GM23338 (cell line): ENCODE measurements around the gene ITPR3. TPM values are rescaled to one million over a fixed set of nuclear protein-coding genes. Genes with fewer than 3 reads are reported as not detected.

Experiments
- ATAC-seq: fragments of 200-7000 bp; cut with Tn5 transposase; 3 replicates; pipeline ENCODE4 v1.9.1; 2020
- DNase-seq: peaks from one replicate; pipeline ENCODE4 v3.0.0-alpha.2; 2015; ENCODE audit warnings: low spot score
- H2AFZ ChIP-seq: fragments of 200-600 bp; sonication (generic); 2 replicates; pipeline ENCODE4 v1.8.0; 2016; ENCODE audit warnings: antibody characterized with exemption, mild to moderate bottlenecking, moderate library complexity
- H3F3A ChIP-seq: fragments of 200-600 bp; sonication (generic); replicated peaks from 2 replicates; pipeline ENCODE4 v1.8.0; 2017; ENCODE audit warnings: antibody characterized with exemption, mixed run types, low read depth
- H3K27ac ChIP-seq: fragments of 200-600 bp; sonication (generic); 2 replicates; pipeline ENCODE4 v1.6.1; 2016; ENCODE audit warnings: low read depth
- H3K27me3 ChIP-seq: fragments of 200-600 bp; sonication (generic); 2 replicates; pipeline ENCODE4 v1.8.0; 2016; ENCODE audit warnings: mild to moderate bottlenecking, mixed run types, moderate library complexity; ENCODE audit not compliant: insufficient read depth
- H3K36me3 ChIP-seq: fragments of 200-600 bp; sonication (generic); 2 replicates; pipeline ENCODE4 v1.8.0; 2016; ENCODE audit warnings: mild to moderate bottlenecking; ENCODE audit not compliant: insufficient read depth
- H3K4me1 ChIP-seq: fragments of 200-600 bp; sonication (generic); 2 replicates; pipeline ENCODE4 v1.8.0; 2016; ENCODE audit warnings: mild to moderate bottlenecking, moderate library complexity; ENCODE audit not compliant: insufficient read depth
- H3K4me2 ChIP-seq: fragments of 200-600 bp; sonication (generic); 2 replicates; pipeline ENCODE4 v1.7.1; 2017; ENCODE audit warnings: mixed run types
- H3K4me3 ChIP-seq: fragments of 200-600 bp; sonication (generic); 2 replicates; pipeline ENCODE4 v1.6.1; 2016; ENCODE audit warnings: mixed run types
- H3K79me2 ChIP-seq: fragments of 200-600 bp; sonication (generic); replicated peaks from 2 replicates; pipeline ENCODE4 v1.8.0; 2017; ENCODE audit warnings: mild to moderate bottlenecking; ENCODE audit not compliant: insufficient read depth
- H3K9me2 ChIP-seq: fragments of 200-600 bp; sonication (generic); 2 replicates; pipeline ENCODE4 v1.8.0; 2017; ENCODE audit not compliant: insufficient read depth
- H4K20me1 ChIP-seq: fragments of 200-600 bp; sonication (generic); replicated peaks from 2 replicates; pipeline ENCODE4 v1.8.0; 2017; ENCODE audit warnings: mild to moderate bottlenecking; ENCODE audit not compliant: insufficient read depth
- H3K27ac Mint-ChIP-seq: 2 replicates; pipeline ENCODE4 v1.8.0; 2020; ENCODE audit warnings: inconsistent platforms, mild to moderate bottlenecking, moderate library complexity, mixed read lengths
- H3K27me3 Mint-ChIP-seq: 3 replicates; pipeline ENCODE4 v1.8.0; 2022; ENCODE audit warnings: low read depth, mild to moderate bottlenecking, moderate library complexity, mixed read lengths, inconsistent platforms; ENCODE audit not compliant: insufficient read depth, poor library complexity
- H3K36me3 Mint-ChIP-seq: 3 replicates; pipeline ENCODE4 v1.8.0; 2021; ENCODE audit warnings: low read depth, mild to moderate bottlenecking, inconsistent platforms, moderate library complexity, mixed read lengths
- H3K4me1 Mint-ChIP-seq: 3 replicates; pipeline ENCODE4 v1.8.0; 2020; ENCODE audit warnings: mild to moderate bottlenecking, inconsistent platforms, mixed read lengths
- H3K4me3 Mint-ChIP-seq: 3 replicates; pipeline ENCODE4 v1.8.0; 2021; ENCODE audit warnings: moderate library complexity, mild to moderate bottlenecking, inconsistent platforms, mixed read lengths
- H3K9me3 Mint-ChIP-seq: 3 replicates; pipeline ENCODE4 v1.8.0; 2020; ENCODE audit warnings: moderate library complexity, mild to moderate bottlenecking, inconsistent platforms, mixed read lengths
- CREB1 ChIP-seq: fragments of 250-450 bp; sonication (Bioruptor Pico); IDR thresholded peaks from 2 replicates; pipeline ENCODE4 v1.5.0; 2020; ENCODE audit warnings: low read depth, mild to moderate bottlenecking, moderate library complexity
- CTCF ChIP-seq, 2 experiments: fragments of 200-600 bp in 1 of 2; sonication (generic) in 1 of 2; conservative IDR thresholded peaks; 2 replicates each; pipeline versions ENCODE4 v1.5.1 to v1.6.1; 2016 to 2017; ENCODE audit warnings: antibody characterized with exemption in 2 of 2, low read depth in 2 of 2, mild to moderate bottlenecking in 2 of 2, moderate library complexity in 1 of 2
- EZH2phosphoT487 ChIP-seq: fragments of 200-600 bp; sonication (generic); IDR thresholded peaks from one replicate; pipeline ENCODE4 v1.8.1; 2018; ENCODE audit warnings: antibody characterized with exemption; ENCODE audit not compliant: unreplicated experiment
- POLR2AphosphoS5 ChIP-seq: IDR thresholded peaks from 2 replicates; pipeline ENCODE4 v1.6.1; 2016; ENCODE audit warnings: antibody characterized with exemption, low read depth
- ZNF114 ChIP-seq: fragments of 250-450 bp; sonication (Bioruptor Pico); IDR thresholded peaks from 2 replicates; pipeline ENCODE4 v1.5.0; 2020; ENCODE audit warnings: mild to moderate bottlenecking, moderate library complexity
- polyA plus RNA-seq: library from polyadenylated mRNA; unstranded; fragments of >200 nt; fragmentation: Nextera tagmentation; extraction: Ambion mirVana; gene quantifications from 2 replicates; pipeline ENCODE4 v1.2.1, GENCODE V29; 2016
- total RNA-seq: library from RNA; depleted of rRNA; stranded (reverse); fragments of >200 nt; shearing (Covaris generic); gene quantifications from 2 replicates; pipeline ENCODE4 v1.2.3, GENCODE V29; 2014
- TF ChIP-seq, protein P1 (sequence below): IDR thresholded peaks from one replicate; pipeline ENCODE4 v1.6.1; 2018; ENCODE audit warnings: antibody characterized with exemption; ENCODE audit not compliant: unreplicated experiment
- TF ChIP-seq, protein P2 (sequence below): IDR thresholded peaks from 2 replicates; pipeline ENCODE4 v1.6.1; 2016; ENCODE audit warnings: antibody characterized with exemption
- TF ChIP-seq, protein P3 (sequence below): fragments of 250-450 bp; sonication (Bioruptor Pico); IDR thresholded peaks from 2 replicates; pipeline ENCODE4 v1.5.0; 2020; ENCODE audit warnings: mild to moderate bottlenecking, moderate library complexity

Gene ITPR3
- total and polyA plus RNA-seq, 2 experiments from 2014 or later = 7.3 to 31.9 TPM

- TF ChIP-seq, protein P1, sequence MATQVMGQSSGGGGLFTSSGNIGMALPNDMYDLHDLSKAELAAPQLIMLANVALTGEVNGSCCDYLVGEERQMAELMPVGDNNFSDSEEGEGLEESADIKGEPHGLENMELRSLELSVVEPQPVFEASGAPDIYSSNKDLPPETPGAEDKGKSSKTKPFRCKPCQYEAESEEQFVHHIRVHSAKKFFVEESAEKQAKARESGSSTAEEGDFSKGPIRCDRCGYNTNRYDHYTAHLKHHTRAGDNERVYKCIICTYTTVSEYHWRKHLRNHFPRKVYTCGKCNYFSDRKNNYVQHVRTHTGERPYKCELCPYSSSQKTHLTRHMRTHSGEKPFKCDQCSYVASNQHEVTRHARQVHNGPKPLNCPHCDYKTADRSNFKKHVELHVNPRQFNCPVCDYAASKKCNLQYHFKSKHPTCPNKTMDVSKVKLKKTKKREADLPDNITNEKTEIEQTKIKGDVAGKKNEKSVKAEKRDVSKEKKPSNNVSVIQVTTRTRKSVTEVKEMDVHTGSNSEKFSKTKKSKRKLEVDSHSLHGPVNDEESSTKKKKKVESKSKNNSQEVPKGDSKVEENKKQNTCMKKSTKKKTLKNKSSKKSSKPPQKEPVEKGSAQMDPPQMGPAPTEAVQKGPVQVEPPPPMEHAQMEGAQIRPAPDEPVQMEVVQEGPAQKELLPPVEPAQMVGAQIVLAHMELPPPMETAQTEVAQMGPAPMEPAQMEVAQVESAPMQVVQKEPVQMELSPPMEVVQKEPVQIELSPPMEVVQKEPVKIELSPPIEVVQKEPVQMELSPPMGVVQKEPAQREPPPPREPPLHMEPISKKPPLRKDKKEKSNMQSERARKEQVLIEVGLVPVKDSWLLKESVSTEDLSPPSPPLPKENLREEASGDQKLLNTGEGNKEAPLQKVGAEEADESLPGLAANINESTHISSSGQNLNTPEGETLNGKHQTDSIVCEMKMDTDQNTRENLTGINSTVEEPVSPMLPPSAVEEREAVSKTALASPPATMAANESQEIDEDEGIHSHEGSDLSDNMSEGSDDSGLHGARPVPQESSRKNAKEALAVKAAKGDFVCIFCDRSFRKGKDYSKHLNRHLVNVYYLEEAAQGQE = no peak
Measured at GRCh38 chr6:33684428-33684896, 63.3 kb downstream of the ITPR3 start (continued).

DNA sequence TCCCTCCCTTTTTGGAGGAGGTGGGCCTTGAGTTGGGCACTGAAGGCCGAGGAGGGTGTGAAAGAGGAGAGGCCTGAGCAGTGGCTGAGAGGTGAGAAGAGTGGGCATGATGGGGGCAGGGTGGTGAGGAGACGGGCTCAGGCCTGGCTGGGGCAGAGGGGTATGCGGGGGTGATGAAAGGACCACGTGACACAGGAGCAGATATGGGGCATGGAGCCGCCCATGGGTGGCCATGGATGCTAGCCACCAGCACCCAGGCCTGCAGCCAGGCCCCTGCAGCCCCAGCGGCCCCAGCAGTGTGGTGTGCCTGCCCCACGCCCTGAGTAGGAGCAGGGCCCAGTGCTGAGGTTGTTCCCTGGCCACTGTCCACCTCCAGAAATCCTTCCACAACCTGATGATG is 63.9 kb downstream of the ITPR3 start:
- Mint-ChIP-seq H3K36me3 (peaks cover 44% of the 10 kb centered on the region), H3K4me1 (no peaks in the 10 kb centered on the region; the same call in 2 of the 3 replicates), H3K27me3 (peaks cover 9% of the 10 kb centered on the region), H3K9me3 (no peaks in the 10 kb centered on the region; the same call in 2 of the 3 replicates), H3K27ac (no peak overlapping the region), H3K4me3 (no peak overlapping the region)
- H3K4me2 ChIP-seq = no peak overlapping the region
- H3K4me3 ChIP-seq = no peak overlapping the region
- H4K20me1 ChIP-seq = no peaks in the 10 kb centered on the region; the same call in 1 of the 2 replicates
- H2AFZ ChIP-seq = no peak overlapping the region
- no peaks in the 10 kb centered on the region for H3K9me2 ChIP-seq
- H3K36me3 ChIP-seq = peaks cover 3% of the 10 kb centered on the region; the same call in 1 of the 2 replicates
- H3K79me2 ChIP-seq = no peaks in the 10 kb centered on the region
- ATAC-seq = no peak
- H3K4me1 ChIP-seq = no peaks in the 10 kb centered on the region
- no peak overlapping the region for H3K27ac ChIP-seq
- H3K27me3 ChIP-seq = no peaks in the 10 kb centered on the region
- no peaks in the 10 kb centered on the region for H3F3A ChIP-seq
- no peak for DNase-seq
- TF ChIP-seq, protein P2, sequence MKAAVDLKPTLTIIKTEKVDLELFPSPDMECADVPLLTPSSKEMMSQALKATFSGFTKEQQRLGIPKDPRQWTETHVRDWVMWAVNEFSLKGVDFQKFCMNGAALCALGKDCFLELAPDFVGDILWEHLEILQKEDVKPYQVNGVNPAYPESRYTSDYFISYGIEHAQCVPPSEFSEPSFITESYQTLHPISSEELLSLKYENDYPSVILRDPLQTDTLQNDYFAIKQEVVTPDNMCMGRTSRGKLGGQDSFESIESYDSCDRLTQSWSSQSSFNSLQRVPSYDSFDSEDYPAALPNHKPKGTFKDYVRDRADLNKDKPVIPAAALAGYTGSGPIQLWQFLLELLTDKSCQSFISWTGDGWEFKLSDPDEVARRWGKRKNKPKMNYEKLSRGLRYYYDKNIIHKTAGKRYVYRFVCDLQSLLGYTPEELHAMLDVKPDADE = no peak
- TF ChIP-seq CREB1 (no peak), POLR2AphosphoS5 (no peak), EZH2phosphoT487 (no peak), CTCF (conservative IDR thresholded peaks at IDR 0.05; ENCODE audit: low read depth in 2 of 2) (no peak), ZNF114 (CRISPR knock-in tag) (no peak)
- TF ChIP-seq, protein P1 = no peak
- TF ChIP-seq, protein P3, sequence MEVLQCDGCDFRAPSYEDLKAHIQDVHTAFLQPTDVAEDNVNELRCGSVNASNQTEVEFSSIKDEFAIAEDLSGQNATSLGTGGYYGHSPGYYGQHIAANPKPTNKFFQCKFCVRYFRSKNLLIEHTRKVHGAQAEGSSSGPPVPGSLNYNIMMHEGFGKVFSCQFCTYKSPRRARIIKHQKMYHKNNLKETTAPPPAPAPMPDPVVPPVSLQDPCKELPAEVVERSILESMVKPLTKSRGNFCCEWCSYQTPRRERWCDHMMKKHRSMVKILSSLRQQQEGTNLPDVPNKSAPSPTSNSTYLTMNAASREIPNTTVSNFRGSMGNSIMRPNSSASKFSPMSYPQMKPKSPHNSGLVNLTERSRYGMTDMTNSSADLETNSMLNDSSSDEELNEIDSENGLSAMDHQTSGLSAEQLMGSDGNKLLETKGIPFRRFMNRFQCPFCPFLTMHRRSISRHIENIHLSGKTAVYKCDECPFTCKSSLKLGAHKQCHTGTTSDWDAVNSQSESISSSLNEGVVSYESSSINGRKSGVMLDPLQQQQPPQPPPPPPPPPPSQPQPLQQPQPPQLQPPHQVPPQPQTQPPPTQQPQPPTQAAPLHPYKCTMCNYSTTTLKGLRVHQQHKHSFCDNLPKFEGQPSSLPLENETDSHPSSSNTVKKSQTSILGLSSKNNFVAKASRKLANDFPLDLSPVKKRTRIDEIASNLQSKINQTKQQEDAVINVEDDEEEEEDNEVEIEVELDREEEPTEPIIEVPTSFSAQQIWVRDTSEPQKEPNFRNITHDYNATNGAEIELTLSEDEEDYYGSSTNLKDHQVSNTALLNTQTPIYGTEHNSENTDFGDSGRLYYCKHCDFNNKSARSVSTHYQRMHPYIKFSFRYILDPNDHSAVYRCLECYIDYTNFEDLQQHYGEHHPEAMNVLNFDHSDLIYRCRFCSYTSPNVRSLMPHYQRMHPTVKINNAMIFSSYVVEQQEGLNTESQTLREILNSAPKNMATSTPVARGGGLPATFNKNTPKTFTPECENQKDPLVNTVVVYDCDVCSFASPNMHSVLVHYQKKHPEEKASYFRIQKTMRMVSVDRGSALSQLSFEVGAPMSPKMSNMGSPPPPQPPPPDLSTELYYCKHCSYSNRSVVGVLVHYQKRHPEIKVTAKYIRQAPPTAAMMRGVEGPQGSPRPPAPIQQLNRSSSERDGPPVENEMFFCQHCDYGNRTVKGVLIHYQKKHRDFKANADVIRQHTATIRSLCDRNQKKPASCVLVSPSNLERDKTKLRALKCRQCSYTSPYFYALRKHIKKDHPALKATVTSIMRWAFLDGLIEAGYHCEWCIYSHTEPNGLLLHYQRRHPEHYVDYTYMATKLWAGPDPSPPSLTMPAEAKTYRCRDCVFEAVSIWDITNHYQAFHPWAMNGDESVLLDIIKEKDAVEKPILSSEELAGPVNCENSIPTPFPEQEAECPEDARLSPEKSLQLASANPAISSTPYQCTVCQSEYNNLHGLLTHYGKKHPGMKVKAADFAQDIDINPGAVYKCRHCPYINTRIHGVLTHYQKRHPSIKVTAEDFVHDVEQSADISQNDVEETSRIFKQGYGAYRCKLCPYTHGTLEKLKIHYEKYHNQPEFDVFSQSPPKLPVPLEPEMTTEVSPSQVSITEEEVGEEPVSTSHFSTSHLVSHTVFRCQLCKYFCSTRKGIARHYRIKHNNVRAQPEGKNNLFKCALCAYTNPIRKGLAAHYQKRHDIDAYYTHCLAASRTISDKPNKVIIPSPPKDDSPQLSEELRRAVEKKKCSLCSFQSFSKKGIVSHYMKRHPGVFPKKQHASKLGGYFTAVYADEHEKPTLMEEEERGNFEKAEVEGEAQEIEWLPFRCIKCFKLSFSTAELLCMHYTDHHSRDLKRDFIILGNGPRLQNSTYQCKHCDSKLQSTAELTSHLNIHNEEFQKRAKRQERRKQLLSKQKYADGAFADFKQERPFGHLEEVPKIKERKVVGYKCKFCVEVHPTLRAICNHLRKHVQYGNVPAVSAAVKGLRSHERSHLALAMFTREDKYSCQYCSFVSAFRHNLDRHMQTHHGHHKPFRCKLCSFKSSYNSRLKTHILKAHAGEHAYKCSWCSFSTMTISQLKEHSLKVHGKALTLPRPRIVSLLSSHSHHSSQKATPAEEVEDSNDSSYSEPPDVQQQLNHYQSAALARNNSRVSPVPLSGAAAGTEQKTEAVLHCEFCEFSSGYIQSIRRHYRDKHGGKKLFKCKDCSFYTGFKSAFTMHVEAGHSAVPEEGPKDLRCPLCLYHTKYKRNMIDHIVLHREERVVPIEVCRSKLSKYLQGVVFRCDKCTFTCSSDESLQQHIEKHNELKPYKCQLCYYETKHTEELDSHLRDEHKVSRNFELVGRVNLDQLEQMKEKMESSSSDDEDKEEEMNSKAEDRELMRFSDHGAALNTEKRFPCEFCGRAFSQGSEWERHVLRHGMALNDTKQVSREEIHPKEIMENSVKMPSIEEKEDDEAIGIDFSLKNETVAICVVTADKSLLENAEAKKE (CRISPR knock-in tag) = no peak
